Measurements from ENCODE around the gene RASAL2. TPM values are rescaled to one million over a fixed set of nuclear protein-coding genes. Genes with fewer than 3 reads are reported as not detected.

Gene RASAL2
- total and polyA plus RNA-seq, 9 of the 15 experiments (the other 6 are each of a cell fraction or from before 2014, with no cell fraction given) = 0.13 to 1.0 (median 0.62) TPM

DNA sequence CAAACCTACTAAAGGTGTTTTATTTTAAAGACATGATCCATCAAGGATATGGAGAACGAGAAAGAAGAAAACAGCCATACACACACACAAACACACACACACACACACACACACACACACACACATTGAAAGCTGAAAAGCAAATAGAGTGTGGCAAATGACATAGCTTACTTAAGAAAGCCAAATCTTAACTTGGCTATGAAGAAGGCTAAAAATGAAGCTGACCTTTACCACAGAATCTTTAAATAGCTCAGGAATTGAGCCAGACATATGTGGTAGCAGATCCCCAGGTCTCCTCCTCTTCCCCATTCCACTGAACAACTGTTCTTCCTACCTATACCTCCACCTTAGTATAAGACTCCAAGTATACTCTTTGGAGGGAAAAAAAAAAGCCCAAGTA, 217.3 kb downstream of the RASAL2 start:
- no peaks in the 10 kb centered on the region for H3K79me2 ChIP-seq (ENCODE audit: control insufficient read depth, insufficient read depth, low read length)
- H3K4me1 ChIP-seq (replicated peaks in 1 of 2; ENCODE audit: control insufficient read depth in 2 of 2, insufficient read depth in 2 of 2, low read length in 2 of 2) = no peaks in the 10 kb centered on the region
- no peak for TF ChIP-seq HLTF (IDR thresholded peaks at IDR 0.05)
- TF ChIP-seq U2AF2 (optimal IDR thresholded peaks at IDR 0.05; ENCODE audit: low read depth, low read length) = no peak
- no peak for TF ChIP-seq PRMT5 (CRISPR knock-in tag; IDR thresholded peaks at IDR 0.05)
- TF ChIP-seq, protein P1, sequence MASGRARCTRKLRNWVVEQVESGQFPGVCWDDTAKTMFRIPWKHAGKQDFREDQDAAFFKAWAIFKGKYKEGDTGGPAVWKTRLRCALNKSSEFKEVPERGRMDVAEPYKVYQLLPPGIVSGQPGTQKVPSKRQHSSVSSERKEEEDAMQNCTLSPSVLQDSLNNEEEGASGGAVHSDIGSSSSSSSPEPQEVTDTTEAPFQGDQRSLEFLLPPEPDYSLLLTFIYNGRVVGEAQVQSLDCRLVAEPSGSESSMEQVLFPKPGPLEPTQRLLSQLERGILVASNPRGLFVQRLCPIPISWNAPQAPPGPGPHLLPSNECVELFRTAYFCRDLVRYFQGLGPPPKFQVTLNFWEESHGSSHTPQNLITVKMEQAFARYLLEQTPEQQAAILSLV (tag; IDR thresholded peaks at IDR 0.05) = no peak
- no peak for TF ChIP-seq ARNT (IDR thresholded peaks at IDR 0.05)
- no peak for TF ChIP-seq TAF7 (tag; IDR thresholded peaks at IDR 0.05)
- TF ChIP-seq, protein P2, sequence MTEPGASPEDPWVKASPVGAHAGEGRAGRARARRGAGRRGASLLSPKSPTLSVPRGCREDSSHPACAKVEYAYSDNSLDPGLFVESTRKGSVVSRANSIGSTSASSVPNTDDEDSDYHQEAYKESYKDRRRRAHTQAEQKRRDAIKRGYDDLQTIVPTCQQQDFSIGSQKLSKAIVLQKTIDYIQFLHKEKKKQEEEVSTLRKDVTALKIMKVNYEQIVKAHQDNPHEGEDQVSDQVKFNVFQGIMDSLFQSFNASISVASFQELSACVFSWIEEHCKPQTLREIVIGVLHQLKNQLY (CRISPR knock-in tag; conservative IDR thresholded peaks at IDR 0.05) = no peak
- TF ChIP-seq, protein P3, sequence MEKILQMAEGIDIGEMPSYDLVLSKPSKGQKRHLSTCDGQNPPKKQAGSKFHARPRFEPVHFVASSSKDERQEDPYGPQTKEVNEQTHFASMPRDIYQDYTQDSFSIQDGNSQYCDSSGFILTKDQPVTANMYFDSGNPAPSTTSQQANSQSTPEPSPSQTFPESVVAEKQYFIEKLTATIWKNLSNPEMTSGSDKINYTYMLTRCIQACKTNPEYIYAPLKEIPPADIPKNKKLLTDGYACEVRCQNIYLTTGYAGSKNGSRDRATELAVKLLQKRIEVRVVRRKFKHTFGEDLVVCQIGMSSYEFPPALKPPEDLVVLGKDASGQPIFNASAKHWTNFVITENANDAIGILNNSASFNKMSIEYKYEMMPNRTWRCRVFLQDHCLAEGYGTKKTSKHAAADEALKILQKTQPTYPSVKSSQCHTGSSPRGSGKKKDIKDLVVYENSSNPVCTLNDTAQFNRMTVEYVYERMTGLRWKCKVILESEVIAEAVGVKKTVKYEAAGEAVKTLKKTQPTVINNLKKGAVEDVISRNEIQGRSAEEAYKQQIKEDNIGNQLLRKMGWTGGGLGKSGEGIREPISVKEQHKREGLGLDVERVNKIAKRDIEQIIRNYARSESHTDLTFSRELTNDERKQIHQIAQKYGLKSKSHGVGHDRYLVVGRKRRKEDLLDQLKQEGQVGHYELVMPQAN (IDR thresholded peaks at IDR 0.05; ENCODE audit: borderline replicate concordance) = no peak
- TF ChIP-seq ZFPM2 (CRISPR knock-in tag; IDR thresholded peaks at IDR 0.05) = no peak
- TF ChIP-seq CXXC5 (CRISPR knock-in tag; IDR thresholded peaks at IDR 0.05) = no peak
- TF ChIP-seq THRAP3 (IDR thresholded peaks at IDR 0.05; ENCODE audit: borderline replicate concordance) = no peak
- TF ChIP-seq KHSRP (IDR thresholded peaks at IDR 0.05) = no peak
- no peak for TF ChIP-seq ZNF408 (CRISPR knock-in tag; IDR thresholded peaks at IDR 0.05; ENCODE audit: low read depth)
- no peak for TF ChIP-seq ZNF165 (CRISPR knock-in tag; IDR thresholded peaks at IDR 0.05; ENCODE audit: borderline replicate concordance)
- no peak for TF ChIP-seq SMARCC2 (IDR thresholded peaks at IDR 0.05; ENCODE audit: low read depth)
- TF ChIP-seq ZNF583 (CRISPR knock-in tag; IDR thresholded peaks at IDR 0.05) = no peak
- no peak for TF ChIP-seq ELF2 (CRISPR knock-in tag; IDR thresholded peaks at IDR 0.05)
- ATAC-seq (no peak), DNase-seq (ENCODE audit: extremely low read depth in 1 of 4, low spot score in 3 of 4) (no peak), FAIRE-seq (no peak)
- H3K36me3 ChIP-seq (ENCODE audit: control insufficient read depth, insufficient read depth, low read length) = no peaks in the 10 kb centered on the region
- WGBS (ENCODE audit: insufficient coverage, low coverage, missing lambda C conversion rate) = 14% methylated on average over 1 of the region's 1 CpG
- no peaks in the 10 kb centered on the region for H3K9me1 ChIP-seq (ENCODE audit: control insufficient read depth, insufficient read depth, low read length)
- H3K9ac ChIP-seq (ENCODE audit: insufficient read depth in 1 of 2, low read depth in 2 of 2, low read length in 2 of 2) = no peak overlapping the region
- intact Hi-C loops (cut with micrococcal nuclease) = loop anchor here (2.0 to 5.0 kb wide), 3 partner anchors 190 to 441 kb away; no protein-coding TSS in a partner anchor
- no peaks in the 10 kb centered on the region for H3K9me3 ChIP-seq (replicated peaks; ENCODE audit: control insufficient read depth, insufficient read depth, low read depth, low read length)
- no peak overlapping the region for H3K4me2 ChIP-seq (ENCODE audit: insufficient read depth, low read length)
- BruUV-seq (replicated peaks) = no TSS peak
- H3K27ac ChIP-seq (ENCODE audit: extremely low read depth, low read depth, low read length) = no peak overlapping the region
- H3K27me3 ChIP-seq (ENCODE audit: control insufficient read depth in 2 of 2, insufficient read depth in 2 of 2, low read length in 2 of 2) = no peaks in the 10 kb centered on the region
- H4K20me1 ChIP-seq (replicated peaks; ENCODE audit: control insufficient read depth, insufficient read depth, low read length) = no peaks in the 10 kb centered on the region; the same call in 1 of the 2 replicates
- no peak overlapping the region for H3K4me3 ChIP-seq
- POLR2A ChIA-PET = interaction anchor here (1.2 kb wide), 1 partner anchor 11 kb away, joined by 4 read pairs; no protein-coding TSS in a partner anchor
- CTCF ChIA-PET (ENCODE audit: low intra/inter-chr PET ratio) = interaction anchor here (1.0 to 1.5 kb wide), 3 partner anchors 11 to 221 kb away, joined by 3 to 5 read pairs (median 4); no protein-coding TSS in a partner anchor
- H2AFZ ChIP-seq (ENCODE audit: low read depth, low read length) = no peak overlapping the region
- in situ Hi-C loops (cut with MboI) = loop anchor here (5.0 kb wide), 1 partner anchor 201 kb away; the partner anchor contains the start of gene TEX35

Measured in K562 (cell line).